Measurements from ENCODE around the gene FAM240A.

DNA sequence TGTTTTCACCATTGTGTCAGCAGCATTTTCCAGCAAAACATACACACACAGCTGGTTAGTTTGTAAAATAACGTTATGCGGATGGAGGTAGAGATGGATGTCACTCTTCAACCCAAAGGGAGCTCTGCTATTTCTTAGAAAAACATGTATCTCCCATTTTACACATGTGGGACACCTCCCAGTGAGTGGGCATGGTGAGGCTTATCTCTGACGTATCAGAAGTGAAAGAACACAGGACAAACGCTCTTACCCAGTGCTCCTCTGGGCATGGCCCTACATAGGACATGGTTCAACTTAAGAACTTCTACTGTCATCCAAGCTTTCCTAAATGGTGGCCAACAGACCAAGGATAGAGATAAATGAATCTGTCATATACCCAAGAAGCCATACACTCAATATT is 2.1 kb downstream of the FAM240A start:
- TF ChIP-seq, protein P1, sequence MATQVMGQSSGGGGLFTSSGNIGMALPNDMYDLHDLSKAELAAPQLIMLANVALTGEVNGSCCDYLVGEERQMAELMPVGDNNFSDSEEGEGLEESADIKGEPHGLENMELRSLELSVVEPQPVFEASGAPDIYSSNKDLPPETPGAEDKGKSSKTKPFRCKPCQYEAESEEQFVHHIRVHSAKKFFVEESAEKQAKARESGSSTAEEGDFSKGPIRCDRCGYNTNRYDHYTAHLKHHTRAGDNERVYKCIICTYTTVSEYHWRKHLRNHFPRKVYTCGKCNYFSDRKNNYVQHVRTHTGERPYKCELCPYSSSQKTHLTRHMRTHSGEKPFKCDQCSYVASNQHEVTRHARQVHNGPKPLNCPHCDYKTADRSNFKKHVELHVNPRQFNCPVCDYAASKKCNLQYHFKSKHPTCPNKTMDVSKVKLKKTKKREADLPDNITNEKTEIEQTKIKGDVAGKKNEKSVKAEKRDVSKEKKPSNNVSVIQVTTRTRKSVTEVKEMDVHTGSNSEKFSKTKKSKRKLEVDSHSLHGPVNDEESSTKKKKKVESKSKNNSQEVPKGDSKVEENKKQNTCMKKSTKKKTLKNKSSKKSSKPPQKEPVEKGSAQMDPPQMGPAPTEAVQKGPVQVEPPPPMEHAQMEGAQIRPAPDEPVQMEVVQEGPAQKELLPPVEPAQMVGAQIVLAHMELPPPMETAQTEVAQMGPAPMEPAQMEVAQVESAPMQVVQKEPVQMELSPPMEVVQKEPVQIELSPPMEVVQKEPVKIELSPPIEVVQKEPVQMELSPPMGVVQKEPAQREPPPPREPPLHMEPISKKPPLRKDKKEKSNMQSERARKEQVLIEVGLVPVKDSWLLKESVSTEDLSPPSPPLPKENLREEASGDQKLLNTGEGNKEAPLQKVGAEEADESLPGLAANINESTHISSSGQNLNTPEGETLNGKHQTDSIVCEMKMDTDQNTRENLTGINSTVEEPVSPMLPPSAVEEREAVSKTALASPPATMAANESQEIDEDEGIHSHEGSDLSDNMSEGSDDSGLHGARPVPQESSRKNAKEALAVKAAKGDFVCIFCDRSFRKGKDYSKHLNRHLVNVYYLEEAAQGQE (IDR thresholded peaks at IDR 0.05; ENCODE audit: insufficient read depth in 1 of 2, low read depth in 2 of 2, low read length in 2 of 2), result no peak
- TF ChIP-seq TAF1 (IDR thresholded peaks at IDR 0.05; ENCODE audit: borderline replicate concordance, insufficient read depth, low read length) (no peak), POLR2AphosphoS5 (IDR thresholded peaks at IDR 0.05; ENCODE audit: low read depth, low read length) (no peak), SIN3A (IDR thresholded peaks at IDR 0.05; ENCODE audit: borderline replicate concordance, insufficient read depth, low read length) (no peak), FOXP2 (optimal IDR thresholded peaks at IDR 0.05; ENCODE audit: borderline replicate concordance, extremely low read depth, extremely low read length, insufficient read depth) (no peak)
